ENCODE measurements around the gene CUEDC1.
A peak's percentile ranks its signal among the peaks of the same experiment; 100 is the strongest.

CUEDC1 gene

GRCh38 chr17:57874434-57875289 lies 80.5 kb downstream of the CUEDC1 start:
- H3K36me3 ChIP-seq (replicated peaks) = peaks cover 7% of the 10 kb centered on the region
- H3K27me3 ChIP-seq (replicated peaks) = no peaks in the 10 kb centered on the region
- peak; percentile 94 for DNase-seq
- H3K27ac ChIP-seq = peak overlapping the region; percentile 87
- in situ Hi-C loops (cut with HindIII; ENCODE audit: low pct_ligation_motif_present, low sequenced_read_pairs) = no loop called here
- no peak for TF ChIP-seq CTCF (IDR thresholded peaks at IDR 0.05; ENCODE audit: low read depth, low read length, missing control alignments)
- peak overlapping the region; percentile 35 for H3K4me3 ChIP-seq (ENCODE audit: low read depth, low read length)

GRCh38 chr17:57874058-57874419 lies 81.2 kb downstream of the CUEDC1 start:
- peaks cover 7% of the 10 kb centered on the region for H3K36me3 ChIP-seq (replicated peaks)
- no peak for DNase-seq
- H3K4me3 ChIP-seq (ENCODE audit: low read depth, low read length) = no peak overlapping the region
- no peak for TF ChIP-seq CTCF (IDR thresholded peaks at IDR 0.05; ENCODE audit: low read depth, low read length, missing control alignments)
- in situ Hi-C loops (cut with HindIII; ENCODE audit: low pct_ligation_motif_present, low sequenced_read_pairs) = no loop called here
- H3K27me3 ChIP-seq (replicated peaks) = no peaks in the 10 kb centered on the region
- peak overlapping the region; percentile 87 for H3K27ac ChIP-seq

GRCh38 chr17:57873261-57874057 lies 81.8 kb downstream of the CUEDC1 start:
- H3K36me3 ChIP-seq (replicated peaks) = peaks cover 7% of the 10 kb centered on the region
- H3K4me3 ChIP-seq (ENCODE audit: low read depth, low read length) = no peak overlapping the region
- no peaks in the 10 kb centered on the region for H3K27me3 ChIP-seq (replicated peaks)
- H3K27ac ChIP-seq = peak overlapping the region; percentile 87
- TF ChIP-seq CTCF (IDR thresholded peaks at IDR 0.05; ENCODE audit: low read depth, low read length, missing control alignments) = no peak
- DNase-seq = no peak
- in situ Hi-C loops (cut with HindIII; ENCODE audit: low pct_ligation_motif_present, low sequenced_read_pairs) = no loop called here

- no peaks in the 10 kb centered on the region for H3K27me3 ChIP-seq (replicated peaks)
- no peak overlapping the region for H3K4me3 ChIP-seq (ENCODE audit: low read depth, low read length)
- no peak for DNase-seq
- no peak overlapping the region for H3K27ac ChIP-seq
- peaks cover 7% of the 10 kb centered on the region for H3K36me3 ChIP-seq (replicated peaks)
- in situ Hi-C loops (cut with HindIII; ENCODE audit: low pct_ligation_motif_present, low sequenced_read_pairs) = no loop called here
- no peak for TF ChIP-seq CTCF (IDR thresholded peaks at IDR 0.05; ENCODE audit: low read depth, low read length, missing control alignments)
Observed at GRCh38 chr17:57872536-57872935, 82.7 kb downstream of the CUEDC1 start.

- in situ Hi-C loops (cut with HindIII; ENCODE audit: low pct_ligation_motif_present, low sequenced_read_pairs) = no loop called here
- Histone ChIP-seq H3K36me3 (replicated peaks) (peaks cover 7% of the 10 kb centered on the region), H3K27me3 (replicated peaks) (no peaks in the 10 kb centered on the region), H3K4me3 (ENCODE audit: low read depth, low read length) (no peak overlapping the region), H3K27ac (no peak overlapping the region)
- no peak for TF ChIP-seq CTCF (IDR thresholded peaks at IDR 0.05; ENCODE audit: low read depth, low read length, missing control alignments)
- no peak for DNase-seq
Observed at GRCh38 chr17:57871863-57872262, 83.3 kb downstream of the CUEDC1 start.

All from brain microvascular endothelial cell (primary cell).